ENCODE measurements around the gene MNAT1.

Gene MNAT1

DNA sequence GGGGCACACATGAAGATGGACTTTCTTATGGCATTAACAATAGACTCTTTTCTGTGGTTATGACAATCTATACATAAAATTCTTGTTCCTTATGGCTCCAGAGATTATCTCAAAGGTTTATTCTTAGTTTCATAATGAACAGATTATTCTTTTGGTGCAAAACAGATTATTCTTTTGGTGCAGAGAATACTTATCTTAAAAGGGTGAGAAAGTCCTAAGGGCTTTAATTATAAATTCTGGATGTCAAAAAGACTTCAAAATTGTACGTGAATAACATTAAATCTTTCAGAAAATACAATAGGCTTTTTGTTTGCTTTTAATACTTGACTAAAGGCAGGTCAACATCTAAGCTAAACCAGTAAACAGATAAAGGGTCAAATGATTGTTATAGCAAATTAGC is 69.3 kb downstream of the MNAT1 start:
- no peak for DNase-seq (ENCODE audit: low read depth)
- H3K4me3 ChIP-seq (ENCODE audit: low read depth, low read length), result no peak overlapping the region
- TF ChIP-seq, protein P1, sequence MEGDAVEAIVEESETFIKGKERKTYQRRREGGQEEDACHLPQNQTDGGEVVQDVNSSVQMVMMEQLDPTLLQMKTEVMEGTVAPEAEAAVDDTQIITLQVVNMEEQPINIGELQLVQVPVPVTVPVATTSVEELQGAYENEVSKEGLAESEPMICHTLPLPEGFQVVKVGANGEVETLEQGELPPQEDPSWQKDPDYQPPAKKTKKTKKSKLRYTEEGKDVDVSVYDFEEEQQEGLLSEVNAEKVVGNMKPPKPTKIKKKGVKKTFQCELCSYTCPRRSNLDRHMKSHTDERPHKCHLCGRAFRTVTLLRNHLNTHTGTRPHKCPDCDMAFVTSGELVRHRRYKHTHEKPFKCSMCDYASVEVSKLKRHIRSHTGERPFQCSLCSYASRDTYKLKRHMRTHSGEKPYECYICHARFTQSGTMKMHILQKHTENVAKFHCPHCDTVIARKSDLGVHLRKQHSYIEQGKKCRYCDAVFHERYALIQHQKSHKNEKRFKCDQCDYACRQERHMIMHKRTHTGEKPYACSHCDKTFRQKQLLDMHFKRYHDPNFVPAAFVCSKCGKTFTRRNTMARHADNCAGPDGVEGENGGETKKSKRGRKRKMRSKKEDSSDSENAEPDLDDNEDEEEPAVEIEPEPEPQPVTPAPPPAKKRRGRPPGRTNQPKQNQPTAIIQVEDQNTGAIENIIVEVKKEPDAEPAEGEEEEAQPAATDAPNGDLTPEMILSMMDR (IDR thresholded peaks at IDR 0.05; ENCODE audit: low read depth, low read length, missing control alignments), result no peak

- TF ChIP-seq, protein P1 (IDR thresholded peaks at IDR 0.05; ENCODE audit: low read depth, low read length, missing control alignments), result no peak
- H3K4me3 ChIP-seq (ENCODE audit: low read depth, low read length), result no peak overlapping the region
- no peak for DNase-seq (ENCODE audit: low read depth)
Observed at GRCh38 chr14:60805841-60806430, 71.4 kb downstream of the MNAT1 start.

GRCh38 chr14:60807247-60807646 is 72.7 kb downstream of the MNAT1 start:
- H3K4me3 ChIP-seq (ENCODE audit: low read depth, low read length), result no peak overlapping the region
- TF ChIP-seq, protein P1 (IDR thresholded peaks at IDR 0.05; ENCODE audit: low read depth, low read length, missing control alignments), result no peak
- DNase-seq (ENCODE audit: low read depth), result no peak

- no peak overlapping the region for H3K4me3 ChIP-seq (ENCODE audit: low read depth, low read length)
Observed at GRCh38 chr14:60807971-60808370, 73.4 kb downstream of the MNAT1 start.

GRCh38 chr14:60812987-60813386 is 78.4 kb downstream of the MNAT1 start:
- no peak overlapping the region for H3K4me3 ChIP-seq (ENCODE audit: low read depth, low read length)
- no peak for DNase-seq (ENCODE audit: low read depth)
- TF ChIP-seq, protein P1 (IDR thresholded peaks at IDR 0.05; ENCODE audit: low read depth, low read length, missing control alignments), result no peak

More at GRCh38 chr14:60807971-60808370, 73.4 kb downstream of the MNAT1 start:
- TF ChIP-seq, protein P1 (IDR thresholded peaks at IDR 0.05; ENCODE audit: low read depth, low read length, missing control alignments), result no peak
- DNase-seq (ENCODE audit: low read depth), result no peak

DNA sequence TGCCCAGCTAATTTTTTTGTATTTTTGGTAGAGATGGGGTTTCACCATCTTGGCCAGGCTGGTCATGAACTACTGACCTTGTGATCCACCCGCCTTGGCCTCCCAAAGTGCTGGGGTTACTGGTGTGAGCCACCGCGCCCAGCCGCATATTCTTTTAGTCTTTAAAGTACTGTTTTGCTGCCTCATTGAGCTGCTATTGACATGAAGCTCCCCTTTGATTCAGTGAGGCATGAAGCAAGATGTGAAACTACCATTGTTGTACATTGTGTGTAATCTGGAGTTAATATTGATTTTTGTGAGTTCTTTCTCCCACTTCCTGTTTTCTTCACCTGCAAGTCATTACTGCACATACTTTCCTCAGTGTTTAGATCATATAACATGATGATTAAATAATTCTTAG is 80.8 kb downstream of the MNAT1 start:
- no peak overlapping the region for H3K4me3 ChIP-seq (ENCODE audit: low read depth, low read length)
- TF ChIP-seq, protein P1 (IDR thresholded peaks at IDR 0.05; ENCODE audit: low read depth, low read length, missing control alignments), result no peak
- peak; percentile 42 for DNase-seq (ENCODE audit: low read depth)

GRCh38 chr14:60817113-60817512 is 82.6 kb downstream of the MNAT1 start:
- DNase-seq (ENCODE audit: low read depth), result no peak
- H3K4me3 ChIP-seq (ENCODE audit: low read depth, low read length), result no peak overlapping the region
- TF ChIP-seq, protein P1 (IDR thresholded peaks at IDR 0.05; ENCODE audit: low read depth, low read length, missing control alignments), result no peak
